Jurkat, Clone E6-1 (cell line): Measurements from ENCODE around the gene SPC25. TPM values are rescaled to one million over a fixed set of nuclear protein-coding genes. Genes with fewer than 3 reads are reported as not detected.
A peak's percentile ranks its signal among the peaks of the same experiment; 100 is the strongest.
"Not testable (repeated sequence)": the region's sequence is repeated elsewhere in the genome, so short reads cannot be mapped to it uniquely, and the experiment has no call there.

Experiments
- DNase-seq: peaks from one replicate; pipeline ENCODE4 v3.0.0-alpha.2; 2011; ENCODE audit warnings: low read depth, low spot score
- H3K4me3 ChIP-seq: 2 replicates; pipeline ENCODE4 v1.5.1; 2011; ENCODE audit warnings: mild to moderate bottlenecking, low read length, control low read depth, moderate library complexity
- polyA plus RNA-seq: library from polyadenylated mRNA; unstranded; fragments of >200 nt; gene quantifications from one replicate; pipeline ENCODE4 v1.2.1, GENCODE V29; 2012; ENCODE audit warnings: missing spikeins; ENCODE audit not compliant: insufficient read length, insufficient read depth

SPC25 gene, protein sequence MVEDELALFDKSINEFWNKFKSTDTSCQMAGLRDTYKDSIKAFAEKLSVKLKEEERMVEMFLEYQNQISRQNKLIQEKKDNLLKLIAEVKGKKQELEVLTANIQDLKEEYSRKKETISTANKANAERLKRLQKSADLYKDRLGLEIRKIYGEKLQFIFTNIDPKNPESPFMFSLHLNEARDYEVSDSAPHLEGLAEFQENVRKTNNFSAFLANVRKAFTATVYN
- polyA plus RNA-seq, result 62.6 TPM

DNA sequence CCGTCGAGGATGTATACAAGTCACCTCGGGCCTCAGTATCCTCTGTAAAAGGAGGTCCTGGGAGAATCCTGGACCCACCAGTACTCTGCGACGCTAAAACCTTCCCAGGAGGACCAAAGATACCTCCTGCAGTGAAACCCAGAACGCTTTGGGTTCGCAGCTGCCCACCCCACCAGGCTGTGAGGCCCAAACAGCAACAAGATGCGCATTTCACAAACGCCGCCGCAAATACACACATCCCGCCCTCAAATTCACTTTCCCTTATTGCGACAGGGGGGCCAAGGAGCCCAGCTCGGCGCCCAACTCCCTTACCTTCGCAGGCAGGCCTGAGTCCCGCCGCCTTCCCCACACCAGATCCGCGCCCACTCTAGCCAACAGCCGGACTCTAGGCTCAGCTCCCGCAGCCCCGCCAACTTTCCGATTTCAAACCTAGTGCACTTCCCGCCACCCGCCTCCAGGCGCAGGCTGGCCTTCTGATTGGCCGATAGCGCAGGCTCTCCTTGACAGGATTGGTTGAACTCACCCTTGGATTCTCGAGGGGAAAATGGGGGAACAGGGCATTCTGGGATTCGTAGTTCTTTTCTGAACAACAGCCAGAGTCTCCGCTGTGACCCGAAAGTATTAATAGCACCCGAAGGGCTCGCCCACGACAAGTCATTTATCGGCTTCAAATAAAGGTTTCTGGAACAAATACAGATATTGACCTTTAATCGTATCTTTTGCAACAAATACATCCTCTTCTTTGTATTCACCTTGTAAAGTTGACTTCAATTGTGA is at the start of gene SPC25:
SPC25 (minus strand) TSS at position 425 of the 777 bp plus-strand sequence. CDS start 911 bp downstream, outside the sequence.
- peak; percentile 90 for DNase-seq

DNA sequence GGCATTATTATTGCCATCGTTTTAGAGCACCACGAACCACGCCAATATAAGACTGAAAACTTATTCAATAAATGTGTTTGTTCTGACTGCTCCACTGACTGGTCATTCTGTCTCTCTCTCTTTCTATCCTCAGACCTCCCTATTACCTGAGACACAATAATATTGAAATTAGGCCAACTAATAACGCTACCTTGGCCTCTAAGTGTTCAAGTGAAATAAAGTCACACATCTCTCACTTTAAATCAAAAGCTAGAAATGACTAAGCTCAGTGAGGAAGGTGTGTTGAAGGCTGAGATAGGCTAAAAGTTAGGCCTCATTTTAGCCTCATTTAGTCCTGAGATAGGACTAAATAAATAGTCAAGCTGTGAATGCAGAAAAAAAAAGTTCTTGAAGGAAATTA is 49.7 kb upstream of the SPC25 start:
- H3K4me3 ChIP-seq, result no peak overlapping the region
- DNase-seq, result no peak

More for the DNA sequence above, at the start of gene SPC25:
- H3K4me3 ChIP-seq, result peak within 1 kb of the TSS; percentile 92

DNA sequence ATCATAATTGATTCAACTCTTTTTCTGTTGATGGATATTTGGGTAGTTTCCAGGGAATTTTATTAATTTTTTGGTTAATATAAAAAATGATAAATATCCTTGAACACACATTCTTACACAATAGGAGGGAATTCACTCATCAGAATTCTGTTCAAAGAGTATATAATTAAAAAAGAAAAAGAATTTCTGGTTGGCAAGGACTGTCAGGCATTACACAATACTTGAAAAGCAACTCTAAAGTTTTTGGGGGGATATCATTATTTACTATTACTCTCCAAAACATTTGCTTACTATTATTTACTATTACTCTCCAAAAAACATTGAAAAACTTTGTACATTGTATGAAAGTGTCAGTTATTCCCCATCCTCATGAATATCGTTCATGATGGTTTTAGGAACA is 48.8 kb upstream of the SPC25 start:
- H3K4me3 ChIP-seq, result no peak overlapping the region
- no peak for DNase-seq

DNA sequence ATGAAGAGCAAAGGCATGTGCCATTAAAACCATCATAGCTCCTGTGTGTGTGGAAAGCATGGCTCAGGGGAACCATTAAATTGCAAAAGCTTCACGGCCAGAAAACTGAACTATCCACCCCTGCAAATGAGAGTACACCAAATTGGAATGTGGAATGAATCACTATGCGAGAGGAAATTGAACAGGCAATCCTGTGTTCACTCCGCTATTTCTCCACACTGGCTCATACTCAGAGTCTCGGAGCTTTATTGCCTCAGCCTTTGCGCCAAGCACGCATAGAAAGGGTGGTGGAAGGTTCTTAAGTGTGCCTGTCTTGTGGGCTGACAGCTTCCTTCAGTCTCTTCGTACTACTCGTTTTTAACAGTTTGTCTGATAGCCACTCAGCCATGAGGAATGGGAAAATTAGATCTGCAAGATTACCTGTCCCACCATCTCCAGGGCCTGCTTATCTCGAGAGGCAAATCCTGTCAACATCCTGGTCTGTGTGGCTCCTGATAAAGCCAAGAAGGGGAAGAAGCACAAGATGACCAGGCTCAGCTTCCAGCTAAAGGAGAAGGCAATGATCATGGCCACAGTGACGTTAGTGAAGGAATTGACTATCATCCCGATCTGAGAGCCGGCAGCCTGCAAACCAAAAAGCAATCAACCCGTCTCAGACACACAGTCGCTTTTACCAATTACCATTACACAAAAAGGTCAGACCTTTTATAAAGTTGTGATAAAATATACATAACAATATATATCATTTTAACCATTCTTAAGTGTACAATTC is 45.8 kb upstream of the SPC25 start:
- no peak for DNase-seq

DNA sequence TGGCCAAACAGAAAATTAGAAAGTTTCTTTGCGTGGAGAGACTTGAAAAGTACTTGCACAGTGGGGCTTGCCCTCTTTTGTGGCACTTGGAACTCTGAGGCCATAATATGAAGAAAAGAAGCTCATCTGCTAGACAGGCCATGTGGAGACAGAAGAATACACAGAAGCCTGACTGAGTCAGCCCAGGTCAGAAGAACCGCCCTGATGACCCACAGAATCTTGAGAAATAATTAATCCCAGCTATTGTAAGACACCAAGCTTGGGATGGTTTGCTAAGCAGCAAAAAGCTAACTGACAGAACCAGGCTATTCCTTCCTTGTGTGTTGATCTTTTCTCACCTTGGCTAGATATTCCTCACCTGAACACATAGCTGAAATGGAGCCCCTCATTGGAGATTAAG is 44.6 kb upstream of the SPC25 start:
- DNase-seq, result no peak
- no peak overlapping the region for H3K4me3 ChIP-seq

More for the DNA sequence above, 45.8 kb upstream of the SPC25 start:
- H3K4me3 ChIP-seq, result no peak overlapping the region

DNA sequence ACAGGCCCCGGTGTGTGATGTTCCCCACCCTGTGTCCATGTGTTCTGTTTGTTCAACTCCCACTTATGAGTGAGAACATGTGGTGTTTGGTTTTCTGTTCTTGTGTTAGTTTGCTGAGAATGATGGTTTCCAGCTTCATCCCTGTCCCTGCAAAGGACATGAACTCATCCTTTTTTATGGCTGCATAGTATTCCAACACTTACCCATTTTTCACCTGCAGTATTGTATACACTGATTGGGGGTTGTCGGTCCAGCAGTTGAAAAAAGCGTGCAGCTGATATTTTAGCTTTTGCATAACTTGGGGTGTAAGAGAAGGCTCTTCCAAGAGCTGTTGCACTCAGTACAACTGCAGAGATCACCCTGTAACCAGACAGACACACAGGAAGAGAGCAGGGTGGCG is 41.9 kb upstream of the SPC25 start:
- not testable (repeated sequence) for DNase-seq, H3K4me3 ChIP-seq

DNA sequence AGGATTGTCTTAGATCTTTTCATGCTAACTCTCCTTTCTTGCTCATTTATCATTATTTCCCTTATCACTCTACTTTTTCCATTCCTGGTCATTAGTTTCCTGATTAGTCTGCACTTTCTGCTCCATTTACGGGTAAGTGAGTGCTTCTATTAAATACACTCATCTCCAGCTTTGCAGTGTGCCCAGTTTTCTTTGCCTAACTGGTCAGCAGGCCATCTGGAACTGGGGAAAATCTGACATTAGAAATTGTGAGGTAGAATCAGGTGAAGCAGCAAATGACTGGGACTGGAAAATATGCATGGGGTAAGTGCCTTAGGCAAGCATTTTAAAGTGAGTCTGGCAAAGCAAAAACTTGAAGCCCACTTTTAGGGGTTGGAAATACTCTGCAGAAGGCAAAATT is 40.0 kb upstream of the SPC25 start:
- no peak for DNase-seq
- no peak overlapping the region for H3K4me3 ChIP-seq

DNA sequence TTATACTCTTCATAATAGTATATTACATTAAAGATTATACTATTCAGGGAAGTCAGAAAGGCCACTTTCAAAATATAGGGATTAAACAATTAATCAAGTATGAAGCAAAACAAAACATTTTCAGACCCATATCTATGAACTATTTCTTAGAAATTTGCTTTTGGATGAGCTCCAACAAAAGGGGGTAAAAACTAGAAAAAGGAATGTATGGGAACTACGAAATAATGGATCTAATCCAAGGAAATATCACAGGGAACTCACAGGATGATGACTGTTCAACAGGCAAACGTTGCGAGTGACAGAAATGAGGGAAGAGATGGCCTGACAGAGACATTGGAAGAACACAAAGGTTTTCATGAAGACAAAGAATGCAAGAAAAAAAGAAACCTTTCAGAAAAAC is 38.8 kb upstream of the SPC25 start:
- H3K4me3 ChIP-seq, result no peak overlapping the region
- no peak for DNase-seq

DNA sequence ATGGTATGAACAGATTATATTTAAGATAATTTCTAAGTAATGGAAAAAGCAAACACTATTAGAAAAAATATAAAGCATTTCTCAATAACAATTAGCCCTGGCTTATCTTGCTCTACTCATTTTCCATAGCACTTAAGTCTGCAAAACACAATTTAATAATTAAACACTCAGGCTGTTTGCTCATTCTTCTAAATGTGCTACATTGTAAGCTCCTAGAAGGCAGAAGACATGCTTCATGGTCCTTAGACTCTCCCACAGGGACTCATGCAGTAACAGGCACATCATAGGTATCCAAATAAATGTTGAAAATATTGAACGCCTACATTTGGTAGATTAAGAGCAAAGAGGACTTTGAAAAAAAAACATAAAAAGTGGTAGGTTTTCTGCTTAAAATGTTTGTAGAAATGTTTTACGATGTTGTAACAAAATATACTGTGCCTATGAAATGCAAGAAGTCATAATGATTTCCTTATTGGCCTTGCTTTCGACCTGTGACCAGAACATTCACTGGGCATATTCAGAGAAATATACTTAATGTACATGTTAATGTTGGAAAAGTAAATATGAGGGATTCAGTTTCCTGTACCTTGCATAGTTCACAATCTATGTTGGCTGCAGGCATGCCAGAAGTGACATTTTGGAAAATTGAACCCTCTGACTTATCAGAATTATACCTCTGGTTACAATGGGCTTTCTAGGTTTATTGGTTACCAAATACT is 38.0 kb upstream of the SPC25 start:
- no peak overlapping the region for H3K4me3 ChIP-seq
- DNase-seq, result no peak

DNA sequence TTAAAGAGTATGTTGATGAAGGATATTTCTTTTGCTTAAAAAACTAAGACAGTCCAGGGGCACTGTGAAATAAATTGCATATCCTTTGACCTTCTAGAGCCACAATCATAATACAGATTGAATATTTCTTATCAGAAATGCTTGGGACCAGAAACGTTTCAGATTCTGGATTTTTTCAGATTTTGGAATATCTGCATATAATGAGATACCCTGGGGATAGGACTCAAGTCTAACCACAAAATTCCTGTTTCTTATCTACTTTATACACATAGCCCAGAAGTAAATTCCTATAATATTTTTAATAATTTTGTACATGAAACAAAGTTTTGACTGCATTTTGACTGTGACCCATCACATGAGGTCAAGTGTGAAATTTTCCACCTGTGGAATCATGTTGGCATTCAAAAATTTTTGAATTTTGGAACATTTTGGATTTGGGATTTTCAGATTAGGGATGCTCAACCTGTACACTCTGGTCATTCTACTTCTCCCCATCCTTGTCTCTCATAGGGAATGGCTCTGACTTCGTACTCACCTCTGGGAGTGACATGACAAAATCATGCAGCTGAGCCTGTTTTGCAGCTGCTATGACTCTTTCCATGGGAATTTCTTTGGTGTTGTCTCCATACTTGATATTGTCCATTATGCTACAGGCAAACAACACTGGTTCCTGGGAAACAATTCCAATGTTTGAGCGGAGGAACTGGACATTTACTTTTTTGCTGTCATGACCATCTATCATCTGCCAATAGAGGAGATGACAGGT is 36.6 kb upstream of the SPC25 start:
- no peak overlapping the region for H3K4me3 ChIP-seq
- DNase-seq, result no peak

DNA sequence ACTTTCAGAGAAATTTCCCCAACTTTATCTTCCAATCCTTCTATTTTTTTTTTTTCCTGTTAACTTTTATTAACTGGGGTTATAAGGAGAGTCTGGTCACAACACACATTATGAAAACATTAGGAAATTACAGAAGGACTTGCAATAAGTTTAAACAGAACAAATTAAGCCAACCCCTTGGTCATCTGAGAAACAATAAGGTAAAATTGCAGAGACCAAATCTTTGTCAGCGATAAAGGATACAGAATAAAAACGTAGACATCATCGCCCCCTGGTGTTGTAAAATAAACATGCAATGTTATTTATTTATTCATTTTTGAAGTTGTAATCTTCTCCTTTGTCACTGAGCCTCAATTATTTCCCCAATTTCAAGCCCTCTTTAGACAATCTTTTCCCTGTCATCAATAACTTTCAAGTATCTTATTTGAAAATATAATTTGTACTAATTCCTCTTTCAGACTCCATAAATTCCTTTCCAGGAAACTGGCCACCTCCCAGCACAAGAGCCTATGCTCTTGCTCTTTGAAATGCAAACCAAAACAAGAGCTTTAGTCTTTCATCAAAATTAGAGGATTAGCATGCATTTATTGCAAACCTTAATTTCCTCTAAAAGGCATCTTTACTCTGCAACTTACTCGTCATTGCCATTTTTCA is 30.4 kb upstream of the SPC25 start:
- H3K4me3 ChIP-seq, result no peak overlapping the region
- DNase-seq, result peak; percentile 36

DNA sequence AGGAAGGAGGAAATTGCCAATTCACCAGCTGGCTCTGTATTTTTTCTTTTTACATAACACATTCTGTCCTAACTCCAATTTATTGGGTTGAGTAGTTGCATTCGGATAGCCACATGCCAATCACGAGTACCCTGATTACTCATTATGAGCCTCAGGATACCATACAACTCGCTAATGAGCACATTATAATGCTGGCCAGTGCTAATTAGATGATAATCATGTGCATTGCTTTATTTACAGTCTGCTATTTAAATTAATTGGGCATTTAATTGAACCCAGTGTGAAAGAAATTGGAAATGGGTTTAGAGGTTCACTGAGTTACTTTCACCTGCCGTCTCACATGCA is 26.1 kb upstream of the SPC25 start:
- DNase-seq, result no peak

DNA sequence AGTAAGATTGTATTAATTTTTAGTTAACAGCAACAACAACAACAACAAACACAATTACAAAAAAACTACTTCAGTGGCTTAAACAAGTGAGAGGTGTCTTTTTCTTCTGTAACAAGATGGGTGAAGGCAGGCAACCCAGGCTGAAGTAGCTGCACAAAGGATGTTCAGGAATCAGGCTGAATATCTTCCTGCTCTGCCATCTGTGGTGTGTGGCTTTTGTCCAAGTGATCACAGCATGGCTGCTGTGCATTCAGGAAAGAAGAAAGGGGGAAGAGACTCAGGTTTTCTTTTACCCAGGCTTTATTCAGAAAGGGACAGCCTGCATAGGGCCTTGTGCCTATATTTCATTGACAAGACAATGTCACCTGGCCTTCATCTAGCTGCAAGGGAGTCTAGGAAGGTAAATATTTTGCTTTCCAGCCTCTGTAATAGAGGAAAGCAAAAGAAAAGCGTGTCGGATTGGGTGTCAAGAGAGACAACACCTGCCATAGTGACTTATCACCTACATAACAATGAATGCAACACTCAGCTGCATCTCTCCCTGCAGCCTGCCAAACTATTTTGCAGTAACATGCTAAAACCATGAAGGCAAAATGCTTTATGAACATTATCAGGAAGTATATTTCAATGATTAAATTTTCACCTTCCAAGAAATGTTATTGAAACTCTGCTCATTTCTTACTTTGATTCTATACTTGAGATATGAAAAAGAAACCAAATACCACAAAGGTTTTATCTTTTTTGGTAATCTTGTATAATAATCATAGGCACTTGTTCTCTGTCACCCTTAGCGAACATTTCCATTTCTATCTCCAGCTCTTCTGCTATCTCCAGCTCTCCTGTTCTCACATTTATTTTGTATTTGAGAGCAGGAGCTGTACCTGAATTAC is 25.5 kb upstream of the SPC25 start:
- no peak for DNase-seq
- H3K4me3 ChIP-seq, result no peak overlapping the region

More for the DNA sequence above, 26.1 kb upstream of the SPC25 start:
- H3K4me3 ChIP-seq, result no peak overlapping the region

DNA sequence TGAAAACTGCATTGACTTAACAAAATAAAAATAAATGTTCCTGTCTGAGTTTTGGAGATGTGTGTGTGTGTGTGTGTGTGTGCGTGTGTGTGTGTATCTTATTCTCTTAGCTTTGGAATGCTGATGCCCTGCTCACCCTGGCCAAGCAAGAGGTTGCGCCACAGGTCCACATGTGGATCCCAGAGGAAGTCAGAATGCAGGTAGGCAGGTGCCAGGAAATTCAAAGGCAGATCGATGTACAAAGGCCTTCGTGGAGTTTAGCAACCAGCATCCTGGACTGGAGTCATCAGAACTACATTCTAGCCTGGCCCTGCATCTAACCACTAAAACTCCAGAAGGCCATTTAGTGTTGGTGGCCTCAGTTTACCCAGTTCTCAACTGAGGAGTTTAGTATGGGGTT is 23.3 kb upstream of the SPC25 start:
- no peak overlapping the region for H3K4me3 ChIP-seq
- no peak for DNase-seq

DNA sequence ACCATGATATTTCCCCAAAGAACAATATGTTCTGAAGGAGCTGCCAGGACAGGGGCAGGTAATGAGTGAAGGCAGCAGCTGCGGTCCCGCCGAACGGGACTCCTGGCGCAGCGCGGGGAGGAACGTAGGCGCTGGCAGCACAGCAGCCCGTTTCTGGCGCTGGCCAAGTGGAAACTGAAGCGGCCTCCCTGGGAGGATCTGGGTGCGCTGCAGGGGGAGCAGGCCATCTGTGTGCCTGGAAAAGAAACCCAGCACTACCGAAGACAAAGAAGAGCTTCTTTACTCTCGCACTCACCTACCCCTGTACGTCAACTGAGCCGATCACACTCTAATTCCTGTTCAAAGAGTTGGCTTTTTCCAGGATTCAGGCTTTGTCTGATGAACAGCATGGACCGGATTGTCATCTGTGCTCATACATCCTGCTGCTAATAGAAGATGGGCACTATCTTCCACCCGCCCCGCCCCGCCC is 22.7 kb upstream of the SPC25 start:
- no peak overlapping the region for H3K4me3 ChIP-seq
- DNase-seq, result no peak

DNA sequence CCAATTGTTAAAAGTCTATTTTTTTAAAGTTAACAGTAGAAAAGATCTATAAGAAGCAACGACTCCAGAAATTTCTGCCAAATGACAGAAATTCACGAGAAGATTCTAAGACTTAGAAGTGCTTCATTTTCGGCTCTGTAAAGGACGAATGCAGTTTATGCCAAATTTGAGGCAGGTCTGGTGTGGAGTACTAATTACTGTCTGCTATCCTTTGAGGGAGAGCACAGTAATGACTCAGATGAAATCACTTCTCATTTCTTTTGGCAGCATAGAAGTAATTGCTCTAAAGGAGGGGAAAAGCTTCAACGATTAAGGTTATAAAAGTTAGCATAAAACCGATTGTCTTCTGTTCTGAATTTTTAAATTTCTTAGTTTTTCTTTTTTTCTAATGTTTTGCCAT is 22.2 kb upstream of the SPC25 start:
- H3K4me3 ChIP-seq, result no peak overlapping the region
- DNase-seq, result no peak

DNA sequence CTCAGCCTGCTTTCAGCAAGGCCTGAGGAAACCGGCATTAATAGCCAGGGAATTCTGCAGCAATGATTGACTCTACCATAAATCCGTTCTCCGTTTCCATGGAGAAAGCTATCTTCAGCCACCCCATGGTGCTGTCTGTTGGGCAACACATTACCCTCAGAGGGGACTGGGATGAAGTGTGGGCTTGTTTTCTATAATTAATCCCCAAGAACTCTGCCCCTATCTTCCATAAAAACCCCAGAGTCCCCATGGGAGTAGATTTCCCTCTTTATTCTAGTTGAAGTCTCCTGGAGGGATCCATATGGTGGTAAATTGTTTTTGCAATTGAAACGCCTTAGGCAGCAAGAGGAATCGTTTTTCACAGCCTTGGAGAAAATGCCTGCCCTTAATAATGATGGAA is 20.1 kb upstream of the SPC25 start:
- H3K4me3 ChIP-seq, result no peak overlapping the region
- no peak for DNase-seq
